GM12892 (cell line): ENCODE data around the gene SPNS3.

Experiments used
- DNase-seq: peaks from one replicate; pipeline ENCODE4 v3.0.0; 2011; ENCODE audit not compliant: insufficient read length
- FAIRE-seq: peaks from 2 replicates; lab custom pipeline; 2011; peaks lifted over from hg19 to GRCh38; lab: Jason Lieb, UNC
- POLR2A ChIP-seq: IDR thresholded peaks from 2 replicates; pipeline ENCODE4 v1.6.1; 2011; ENCODE audit warnings: low read depth, low read length, control low read depth
- POLR2AphosphoS5 ChIP-seq: IDR thresholded peaks from 2 replicates; pipeline ENCODE4 v1.6.1; 2011; ENCODE audit warnings: low read depth, low read length, control low read depth
- TAF1 ChIP-seq: IDR thresholded peaks from 2 replicates; pipeline ENCODE4 v1.6.1; 2011; ENCODE audit warnings: low read depth, mild to moderate bottlenecking, control low read depth, low read length, borderline replicate concordance

Gene SPNS3

GRCh38 chr17:4476511-4477070 is 42.9 kb downstream of the SPNS3 start:
- TF ChIP-seq POLR2AphosphoS5 (no peak), TAF1 (no peak), POLR2A (no peak)
- FAIRE-seq (no peak), DNase-seq (no peak)

- TF ChIP-seq POLR2AphosphoS5 (no peak), TAF1 (no peak), POLR2A (no peak)
- FAIRE-seq = no peak
- no peak for DNase-seq
Observed at GRCh38 chr17:4477255-4477791, 43.6 kb downstream of the SPNS3 start.

- TF ChIP-seq POLR2AphosphoS5 (no peak), TAF1 (no peak), POLR2A (no peak)
- DNase-seq (no peak), FAIRE-seq (no peak)
Observed at GRCh38 chr17:4478318-4478830, 44.6 kb downstream of the SPNS3 start.

- FAIRE-seq (no peak), DNase-seq (no peak)
- no peak for TF ChIP-seq POLR2A
- no peak for TF ChIP-seq TAF1
- no peak for TF ChIP-seq POLR2AphosphoS5
Observed at GRCh38 chr17:4479340-4479981, 45.7 kb downstream of the SPNS3 start.

GRCh38 chr17:4479982-4480751 is 46.4 kb downstream of the SPNS3 start:
- no peak for FAIRE-seq
- no peak for DNase-seq
- no peak for TF ChIP-seq TAF1
- TF ChIP-seq POLR2AphosphoS5 = no peak
- TF ChIP-seq POLR2A = no peak

- DNase-seq (peak; percentile 54), FAIRE-seq (peak; percentile 56)
- TF ChIP-seq TAF1 = no peak
- no peak for TF ChIP-seq POLR2AphosphoS5
- no peak; the same call in 1 of the 2 replicates for TF ChIP-seq POLR2A
Observed at GRCh38 chr17:4480929-4481898, 47.5 kb downstream of the SPNS3 start.

GRCh38 chr17:4482338-4483011 is 48.7 kb downstream of the SPNS3 start:
- DNase-seq = no peak
- TF ChIP-seq POLR2AphosphoS5 (no peak), POLR2A (no peak), TAF1 (no peak)
- no peak for FAIRE-seq

- FAIRE-seq = no peak
- DNase-seq = no peak
Observed at GRCh38 chr17:4483012-4483840, 49.5 kb downstream of the SPNS3 start.

More at GRCh38 chr17:4483012-4483840, 49.5 kb downstream of the SPNS3 start:
- TF ChIP-seq TAF1 (no peak), POLR2A (no peak), POLR2AphosphoS5 (no peak)
